Stimulated activated CD4-positive, alpha-beta T cell treated with anti-CD3 and anti-CD28 coated beads, Interleukin-2, amount 100 ng/mL, for 4 hours (primary cell): ENCODE measurements around the gene APBA2.

Source experiments
- DNase-seq: peaks from one replicate; pipeline ENCODE4 v3.0.0-alpha.2; 2020; ENCODE audit warnings: low read depth

Gene APBA2

DNA sequence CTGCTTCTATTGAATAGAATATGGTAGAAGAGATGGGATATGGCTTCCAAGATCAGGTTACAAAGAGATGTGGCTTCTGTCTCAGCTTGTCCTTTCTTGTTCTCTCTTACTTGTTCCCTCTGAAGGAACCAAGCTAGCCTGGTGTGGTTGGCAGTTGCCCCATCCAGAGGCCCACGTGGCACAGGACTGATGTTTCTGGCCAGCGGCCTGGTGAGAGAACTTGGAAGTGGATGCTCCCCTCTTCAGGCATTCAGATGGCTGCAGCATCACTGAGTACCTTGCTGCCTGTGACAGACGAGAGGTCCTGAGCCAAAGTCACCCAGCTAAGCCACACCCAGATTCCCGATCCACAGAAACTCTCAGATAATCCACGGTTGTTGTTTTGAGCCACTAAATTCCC is 200.2 kb downstream of the APBA2 start:
- no peak for DNase-seq

DNA sequence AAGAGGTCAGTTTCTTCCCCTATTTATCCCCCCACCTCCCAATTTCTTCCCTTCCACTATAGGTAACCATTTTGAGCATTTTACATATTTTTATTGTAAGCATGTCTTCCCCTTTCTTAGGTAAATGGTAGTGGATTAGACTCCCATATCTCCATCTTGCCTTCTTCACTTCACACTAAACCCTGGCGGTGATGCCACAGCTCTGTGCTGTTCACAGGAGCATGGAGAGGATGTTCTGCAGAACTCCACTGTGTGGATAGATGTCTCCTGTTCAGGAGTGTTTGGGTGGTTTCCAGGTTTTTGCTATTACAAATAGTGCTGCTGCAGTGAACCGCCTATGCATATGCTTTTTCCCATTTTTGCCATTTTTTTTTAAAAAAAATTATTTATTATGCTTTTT is 201.1 kb downstream of the APBA2 start:
- DNase-seq, result no peak

DNA sequence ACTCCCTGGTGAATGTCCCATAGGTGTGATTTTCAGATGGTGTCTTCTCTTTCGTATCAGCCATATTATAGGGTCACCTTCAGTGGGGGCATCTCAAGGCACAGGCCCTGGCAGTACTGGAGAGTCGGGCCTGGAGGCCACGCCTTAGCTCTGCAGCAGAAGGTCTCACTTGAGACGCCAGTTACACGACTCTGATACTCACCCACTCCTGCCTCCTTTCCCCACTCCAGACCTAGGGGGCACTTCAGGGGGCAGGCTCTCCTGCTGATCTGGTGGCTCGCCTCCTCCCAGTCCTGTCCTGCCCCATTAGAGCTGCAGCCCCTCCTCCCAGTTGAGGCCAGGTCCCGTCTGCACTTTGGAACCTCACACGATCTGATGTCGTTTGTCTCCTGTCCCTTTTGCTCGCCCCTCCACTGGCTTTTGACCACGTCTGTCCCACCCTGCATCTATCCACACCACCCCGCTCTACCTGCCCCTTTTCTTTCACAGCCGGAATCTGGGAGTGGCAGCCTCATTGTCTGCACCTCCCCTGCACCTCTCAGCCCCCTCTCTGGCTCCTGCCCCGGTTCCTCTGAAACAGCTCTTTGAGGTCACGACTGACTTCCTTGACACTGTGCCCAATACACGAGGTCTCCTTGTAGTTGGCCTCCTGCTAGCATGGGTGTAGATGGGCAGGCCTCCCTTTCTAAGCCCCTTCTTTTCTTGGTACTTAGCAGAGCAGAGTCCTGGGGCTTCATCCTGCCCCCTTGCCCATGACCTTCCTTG is 201.9 kb downstream of the APBA2 start:
- DNase-seq, result no peak

DNA sequence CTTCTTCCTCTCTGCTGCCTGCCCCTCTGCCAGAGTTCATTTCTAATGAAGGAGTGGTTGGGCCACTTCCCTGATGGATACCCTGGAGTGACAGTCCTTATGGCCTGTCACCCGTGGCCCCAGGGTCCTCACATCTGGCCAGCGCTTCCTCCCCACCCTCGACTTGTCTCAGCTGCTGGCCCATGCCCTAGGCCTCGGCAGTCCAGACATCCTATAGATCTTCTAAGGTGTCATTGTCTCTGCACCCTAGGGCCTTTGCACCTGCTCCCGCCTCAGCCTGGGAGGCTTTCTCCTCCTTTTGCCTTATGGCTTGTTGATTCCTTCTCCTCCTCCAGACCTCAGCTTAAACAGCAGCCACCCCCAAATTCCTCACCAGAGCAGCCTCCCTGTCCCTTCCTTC is 202.9 kb downstream of the APBA2 start:
- no peak for DNase-seq

DNA sequence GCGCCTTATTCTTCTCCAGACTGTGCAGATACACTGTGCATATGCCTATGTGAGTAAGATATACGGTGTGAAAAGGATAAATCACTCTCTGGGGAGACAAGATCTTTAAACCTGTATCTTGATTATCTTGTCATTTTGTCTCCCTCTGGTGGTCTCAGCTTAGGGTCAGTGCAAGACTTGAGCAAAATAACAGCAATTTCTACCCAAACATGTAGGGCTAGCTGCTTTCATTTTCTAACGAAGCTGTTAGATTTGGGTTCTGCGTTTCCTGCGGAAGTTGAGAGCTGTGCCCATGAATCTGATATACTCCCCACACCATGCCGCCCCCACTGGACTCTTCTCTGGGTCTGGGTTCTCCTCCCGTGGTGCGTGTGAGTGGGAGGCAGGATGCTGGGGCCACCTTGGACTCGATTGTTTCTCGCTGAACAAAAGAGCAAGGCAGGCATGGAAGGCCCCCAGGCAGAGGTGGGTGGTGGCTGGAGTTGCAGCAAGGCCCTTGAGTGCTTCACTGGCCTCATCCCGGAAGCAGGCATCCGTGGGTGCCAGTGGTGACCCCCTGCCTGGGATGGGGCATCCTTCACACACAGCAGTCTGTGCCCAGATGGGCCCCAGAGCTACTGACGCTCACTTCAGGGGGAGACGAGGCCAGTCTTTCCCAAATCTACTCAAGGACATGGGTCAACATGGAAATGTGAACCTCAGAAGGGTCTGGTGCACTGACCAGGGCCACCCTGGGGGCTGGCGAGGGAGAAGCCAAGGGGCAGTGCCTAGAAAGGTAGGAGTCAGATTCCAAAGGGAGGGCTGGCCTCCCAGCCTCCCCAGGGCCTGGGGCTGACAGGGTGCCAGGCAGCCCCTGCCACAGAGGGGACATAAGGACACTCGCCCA is 204.2 kb downstream of the APBA2 start:
- DNase-seq, result no peak

DNA sequence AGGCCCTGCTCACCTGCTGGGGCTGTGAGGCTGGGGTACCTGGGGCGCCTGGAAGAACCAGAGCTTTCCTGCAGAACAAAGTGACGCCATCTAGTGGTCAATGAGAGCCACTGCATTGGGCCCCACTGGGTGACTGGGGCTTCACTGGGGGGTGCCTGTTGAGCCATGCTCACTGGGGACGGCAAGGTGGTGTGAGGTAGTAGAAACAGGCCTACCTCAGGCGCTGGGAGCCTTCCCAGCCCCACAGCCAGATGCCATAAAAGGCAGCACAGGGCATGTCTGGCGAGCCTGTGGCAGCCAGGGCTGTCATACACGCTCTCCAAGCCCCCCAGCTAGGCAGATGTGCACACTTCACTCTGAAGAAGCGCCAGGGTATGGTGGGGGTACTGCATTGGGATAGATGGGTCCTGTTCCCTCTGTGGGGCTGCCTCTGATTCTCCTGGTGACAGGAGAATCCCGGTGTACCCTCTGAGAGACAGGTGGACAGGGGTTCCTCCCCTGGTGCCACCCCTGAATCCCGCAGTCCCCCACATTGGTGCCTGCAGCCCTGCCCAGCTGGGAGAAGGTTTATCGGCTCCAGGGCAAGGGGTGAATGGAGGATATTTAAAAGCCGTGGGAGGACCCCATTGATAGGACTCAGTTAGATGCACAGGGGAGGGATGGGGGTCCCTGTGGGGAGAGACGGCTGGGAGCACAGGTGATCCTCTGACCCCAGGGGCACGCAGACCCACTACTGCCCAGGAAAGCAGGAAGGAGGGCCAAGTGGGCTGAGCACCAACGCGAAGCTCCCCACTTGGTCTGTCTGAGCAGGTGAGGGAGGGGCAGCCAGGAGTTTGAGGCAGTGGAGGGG is 205.1 kb downstream of the APBA2 start:
- DNase-seq, result peak; percentile 25

DNA sequence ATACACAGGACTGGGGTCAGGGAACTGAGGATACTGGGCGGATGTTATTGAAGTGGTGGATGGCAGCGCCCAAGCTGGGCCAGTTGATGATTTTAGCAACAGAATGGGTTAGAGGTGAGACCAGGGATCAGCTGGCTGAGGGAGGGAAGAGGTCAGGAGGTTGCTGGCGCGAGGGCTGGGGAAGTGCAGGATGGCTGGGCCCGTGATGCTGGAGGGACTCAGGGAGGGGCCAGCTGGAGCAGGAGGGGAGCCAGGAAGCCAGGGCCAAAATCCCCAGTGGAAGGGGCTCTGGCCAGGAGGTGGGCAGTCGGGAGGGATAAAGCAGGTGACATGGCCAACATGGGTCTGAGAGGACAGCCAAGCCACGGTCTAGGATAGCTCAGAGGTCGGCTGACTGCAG is 205.9 kb downstream of the APBA2 start:
- DNase-seq, result no peak

DNA sequence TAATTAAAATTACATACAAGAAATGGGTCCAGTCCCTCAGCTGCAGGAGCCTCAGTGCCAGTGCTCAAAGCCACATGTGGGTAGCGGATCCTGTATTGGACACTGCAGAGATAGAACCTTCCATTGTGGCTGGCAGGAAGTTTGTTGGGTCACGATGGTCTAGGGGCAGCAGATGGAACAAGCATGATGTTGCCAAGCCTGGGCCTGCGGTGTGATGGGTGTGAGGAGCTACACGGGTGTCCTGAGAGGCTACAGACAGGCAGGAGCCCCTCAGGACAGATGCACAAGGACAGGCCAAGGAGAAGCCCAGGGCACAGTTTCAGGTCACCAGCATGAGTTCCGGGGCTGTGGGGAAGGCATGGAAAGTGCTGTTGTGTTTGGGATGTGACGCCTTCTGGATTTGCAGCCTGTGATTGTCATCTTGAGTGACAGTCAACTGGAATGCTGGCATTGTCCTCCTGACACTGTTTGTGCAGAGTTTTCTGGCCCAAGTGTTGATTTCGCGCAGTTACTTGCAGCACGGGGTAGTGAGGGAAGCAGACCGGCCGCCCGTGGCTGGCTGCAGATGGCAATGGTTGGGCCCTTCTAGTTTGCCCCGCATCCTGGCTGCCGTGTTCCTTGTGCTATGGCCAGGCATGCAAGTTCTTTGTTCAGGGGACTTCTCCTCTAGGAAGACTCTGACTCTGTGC is 206.7 kb downstream of the APBA2 start:
- DNase-seq, result no peak

DNA sequence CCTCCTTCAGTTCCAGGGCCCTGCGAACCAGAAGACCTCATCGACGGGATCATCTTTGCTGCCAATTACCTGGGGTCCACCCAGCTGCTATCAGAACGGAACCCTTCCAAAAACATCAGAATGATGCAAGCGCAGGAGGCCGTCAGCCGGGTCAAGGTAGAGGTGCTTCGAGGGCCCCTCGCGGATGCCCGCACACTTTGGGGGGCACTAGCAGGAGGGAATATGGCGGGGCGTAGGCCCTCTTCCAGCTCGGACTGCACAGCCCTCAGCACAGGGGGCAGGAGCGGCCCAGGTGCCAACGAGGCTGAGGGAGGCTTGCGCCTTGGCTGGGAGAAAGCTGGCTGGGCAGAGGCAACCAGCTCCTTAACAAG is 207.3 kb downstream of the APBA2 start:
- no peak for DNase-seq

DNA sequence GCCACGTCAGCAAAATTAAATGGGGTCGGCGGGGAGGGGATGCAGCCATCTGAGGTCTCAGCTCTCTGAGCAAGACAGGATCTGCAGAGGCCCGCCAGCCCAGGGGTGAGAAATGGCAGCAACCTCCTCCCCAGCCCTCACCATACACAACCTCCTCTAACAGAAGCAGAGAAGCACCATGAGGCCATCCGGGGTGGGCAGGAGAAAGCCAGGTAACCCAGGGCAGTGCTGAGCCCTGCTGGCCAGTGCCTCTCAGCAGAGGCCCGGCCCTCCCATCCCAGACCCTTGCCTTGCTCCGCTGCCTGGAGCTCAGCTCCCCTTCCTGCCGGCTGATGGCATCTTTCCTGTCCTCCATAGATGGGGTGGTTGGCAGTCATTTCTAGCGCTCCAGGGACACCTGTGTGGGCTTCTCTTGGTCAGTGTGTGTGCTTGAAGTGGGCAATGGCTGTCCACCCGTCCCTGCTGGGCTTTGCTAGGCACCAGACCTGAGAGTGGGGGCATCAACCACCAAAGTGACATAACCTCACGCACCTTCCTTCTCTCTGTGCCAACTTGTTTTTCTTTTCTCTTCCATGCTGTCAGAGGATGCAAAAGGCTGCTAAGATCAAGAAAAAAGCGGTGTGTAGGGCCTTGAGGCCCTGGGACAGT is 208.0 kb downstream of the APBA2 start:
- DNase-seq, result no peak

DNA sequence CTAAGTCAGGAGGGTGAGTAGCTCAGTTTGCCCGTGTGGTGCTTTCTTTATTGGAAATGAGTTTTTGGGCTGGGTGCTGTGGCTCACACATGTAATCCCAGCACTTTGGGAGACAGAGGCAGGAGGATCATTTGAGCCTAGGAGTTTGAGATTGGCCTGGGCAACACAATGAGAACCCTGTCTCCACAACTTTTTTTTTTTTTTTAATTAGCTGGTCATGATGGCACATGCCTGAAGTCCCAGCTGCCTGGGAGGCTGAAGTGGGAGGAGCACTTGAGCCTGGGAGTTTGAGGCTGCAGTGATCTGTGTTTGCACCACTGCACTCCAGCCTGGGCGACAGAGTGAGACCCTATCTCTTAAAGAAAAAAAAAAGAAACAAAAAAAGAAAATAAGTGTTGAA is 208.9 kb downstream of the APBA2 start:
- no peak for DNase-seq

DNA sequence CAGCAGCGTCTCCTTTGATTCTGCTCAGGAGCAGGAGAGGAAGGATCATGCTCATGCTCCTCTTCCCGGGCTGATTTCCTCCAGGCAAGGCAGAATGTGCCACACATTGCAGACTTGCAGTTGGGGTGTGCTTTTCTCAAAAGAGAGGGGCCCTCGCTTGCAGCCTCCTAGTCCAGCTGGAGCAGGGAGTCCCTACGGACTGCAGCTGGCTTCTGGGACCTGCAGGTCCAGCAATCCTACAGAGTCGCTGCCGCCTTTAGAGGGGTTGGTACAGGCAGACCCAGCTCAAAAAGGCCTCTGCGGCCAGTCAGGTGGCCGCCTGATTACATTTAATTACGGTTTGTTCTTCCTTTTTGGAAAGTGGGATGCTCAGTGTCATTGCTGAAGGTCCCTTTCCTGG is 210.0 kb downstream of the APBA2 start:
- DNase-seq, result no peak

DNA sequence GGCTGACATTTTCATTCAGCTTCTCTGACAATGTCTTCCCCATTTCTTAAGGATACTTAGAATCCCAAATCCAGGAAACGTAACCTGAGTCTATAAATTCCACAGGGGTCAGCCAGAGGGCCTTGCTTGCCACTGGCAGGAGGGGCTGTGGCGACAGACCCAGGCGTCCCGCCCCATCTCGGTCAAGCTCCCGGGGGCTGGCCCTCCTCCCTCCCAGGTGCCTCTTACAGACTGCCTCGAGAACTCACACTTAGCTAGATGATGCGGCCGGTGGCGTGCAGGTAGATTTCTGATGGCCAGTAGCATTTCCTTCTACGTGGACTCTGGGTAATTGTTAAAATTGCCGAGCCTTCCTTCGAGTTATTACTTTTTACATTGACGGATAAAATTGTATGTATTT is 211.4 kb downstream of the APBA2 start:
- DNase-seq, result no peak

DNA sequence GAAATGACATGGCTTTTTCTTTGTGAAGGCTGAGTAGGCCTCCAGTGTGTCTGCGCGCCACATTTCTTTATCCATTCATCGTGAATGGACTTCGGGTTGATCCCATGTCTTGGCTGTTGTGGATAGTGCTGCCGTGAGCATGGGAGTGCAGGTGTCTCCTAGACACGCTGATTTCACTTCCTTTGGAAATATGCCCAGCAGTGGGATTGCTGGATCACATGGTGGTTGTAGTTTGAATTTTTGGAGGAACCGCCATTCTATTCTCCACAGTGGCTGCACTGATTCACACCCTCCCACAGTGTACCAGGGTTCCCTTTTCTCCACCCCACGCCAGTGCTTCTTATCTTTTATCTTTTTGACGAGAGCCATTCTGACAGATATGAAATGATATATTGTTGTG is 212.2 kb downstream of the APBA2 start:
- no peak for DNase-seq

DNA sequence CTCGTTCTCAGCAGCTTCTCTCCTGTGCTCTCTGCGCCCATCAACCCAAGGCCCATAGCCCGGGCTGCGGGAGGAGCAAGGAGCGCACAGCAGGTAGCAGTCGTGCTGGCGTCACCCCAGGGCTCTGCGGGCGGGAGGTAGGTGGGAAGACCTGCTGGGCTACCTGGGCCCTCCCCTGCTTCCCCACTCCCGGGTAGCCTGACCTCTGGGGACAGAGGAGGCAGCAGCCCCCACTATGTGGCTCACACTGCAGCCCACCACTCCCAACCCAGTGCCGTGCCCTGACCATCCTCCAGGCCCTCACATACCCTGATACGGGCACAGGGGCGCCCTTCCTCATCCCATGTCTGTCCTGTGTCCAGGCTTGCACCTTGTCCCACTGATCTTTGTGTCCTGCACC is 212.9 kb downstream of the APBA2 start:
- no peak for DNase-seq

DNA sequence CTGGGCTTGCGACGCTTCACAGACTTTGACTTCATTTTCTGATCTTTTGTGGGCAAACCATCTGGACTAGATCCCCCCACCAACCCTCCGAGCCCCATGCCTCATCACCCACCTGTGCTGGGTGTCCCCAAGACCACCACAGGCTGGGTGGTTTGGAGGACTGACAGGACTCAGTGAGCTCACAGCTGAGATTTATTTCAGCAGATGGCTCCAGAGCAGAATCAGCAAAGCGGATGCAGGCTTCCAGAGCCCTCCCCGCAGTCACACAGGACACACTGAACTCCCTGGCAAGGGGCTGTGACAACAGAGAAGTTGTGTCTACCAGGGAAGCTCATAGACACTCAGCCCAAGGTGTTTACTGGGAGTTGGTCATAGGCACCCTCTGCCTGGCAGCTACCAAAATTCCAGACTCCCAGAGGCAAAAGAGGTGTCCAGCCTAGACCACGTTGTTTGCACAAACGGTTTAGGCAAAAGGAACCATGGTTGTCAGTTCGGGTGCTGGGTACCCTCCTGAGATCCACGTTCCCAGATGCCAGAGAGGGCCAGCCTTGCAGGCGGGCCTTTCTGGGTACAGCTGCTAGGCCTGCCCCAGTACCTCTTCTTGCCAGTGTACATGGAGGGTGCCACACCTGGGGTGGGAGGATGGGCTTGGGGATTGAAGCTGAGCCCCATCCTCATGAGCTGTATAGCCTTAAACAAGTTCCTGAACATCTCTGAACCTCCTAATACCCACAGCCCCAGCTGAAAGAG is 213.5 kb downstream of the APBA2 start:
- DNase-seq, result no peak

DNA sequence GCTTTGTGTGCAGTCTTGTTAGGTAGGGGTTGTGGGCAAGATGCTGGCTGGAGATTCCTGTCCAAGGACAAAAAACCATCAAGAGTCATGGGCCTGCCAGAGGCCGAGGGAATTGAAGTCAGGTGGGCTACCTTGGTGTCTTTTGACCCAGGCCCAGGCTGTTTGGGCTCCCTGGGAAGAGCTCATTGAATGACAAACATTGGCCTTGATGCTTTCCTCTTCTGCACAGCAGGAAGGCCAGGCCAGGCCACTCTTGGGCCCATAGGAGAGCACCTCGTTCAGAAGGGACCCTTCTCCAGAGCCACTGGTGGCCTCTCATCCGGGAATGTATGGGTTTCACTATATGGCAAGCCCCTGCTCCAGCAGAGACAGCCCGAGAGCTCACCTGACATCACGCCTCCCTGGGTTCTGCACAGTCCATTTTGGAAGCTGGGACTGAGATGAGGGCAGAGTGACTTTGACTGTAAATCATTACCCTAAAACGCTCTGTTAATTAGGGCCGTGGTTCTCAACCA is 214.8 kb downstream of the APBA2 start:
- DNase-seq, result no peak

DNA sequence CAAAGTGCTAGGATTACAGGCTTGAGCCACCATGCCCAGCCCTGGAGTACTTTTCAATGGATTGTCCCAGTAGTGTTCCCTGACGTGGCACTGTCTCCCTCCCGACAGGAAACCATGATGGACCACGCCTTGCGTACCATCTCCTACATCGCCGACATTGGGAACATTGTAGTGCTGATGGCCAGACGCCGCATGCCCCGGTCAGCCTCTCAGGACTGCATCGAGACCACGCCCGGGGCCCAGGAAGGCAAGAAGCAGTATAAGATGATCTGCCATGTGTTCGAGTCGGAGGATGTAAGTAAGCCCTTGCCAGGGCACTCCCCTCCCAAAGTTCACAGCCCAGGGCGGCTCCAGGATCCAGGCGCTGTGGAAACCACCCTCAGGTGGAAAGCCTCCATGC is 215.7 kb downstream of the APBA2 start:
- no peak for DNase-seq

DNA sequence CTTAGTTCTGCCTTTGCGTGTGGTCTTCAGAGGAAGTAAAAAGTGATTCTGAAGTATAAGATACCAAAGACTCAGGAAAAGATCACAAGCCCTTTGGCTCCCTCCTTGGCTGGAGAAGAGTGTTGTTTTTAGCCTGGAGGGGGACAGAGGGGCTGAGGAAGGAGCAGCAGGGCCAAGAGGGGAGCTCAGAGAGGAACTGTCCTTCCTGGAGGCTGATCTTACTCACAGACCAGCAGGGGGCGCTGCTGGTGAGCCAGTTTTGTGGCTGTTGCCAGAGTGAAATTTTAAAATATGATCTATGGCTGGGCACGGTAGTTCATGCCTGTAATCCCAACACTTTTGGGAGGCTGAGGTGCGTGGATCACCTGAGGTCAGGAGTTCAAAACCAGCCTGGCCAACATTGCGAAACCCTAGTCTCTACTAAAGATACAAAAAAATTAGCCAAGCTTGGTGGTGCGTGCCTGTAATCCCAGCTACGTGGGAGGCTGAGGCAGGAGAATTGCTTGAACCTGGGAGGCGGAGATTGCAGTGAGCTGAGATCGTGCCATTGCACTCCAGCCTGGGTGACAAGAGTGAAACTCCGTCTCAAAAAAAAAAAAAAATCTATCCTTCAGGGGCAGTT is 216.5 kb downstream of the APBA2 start:
- peak; percentile 36 for DNase-seq
